ENCODE results near the gene EYA4. TPM values are rescaled to one million over a fixed set of nuclear protein-coding genes. Genes with fewer than 3 reads are reported as not detected.

Gene EYA4
- total and polyA plus RNA-seq, 10 donors: 0.03 to 2.6 (median 1.3) TPM

DNA sequence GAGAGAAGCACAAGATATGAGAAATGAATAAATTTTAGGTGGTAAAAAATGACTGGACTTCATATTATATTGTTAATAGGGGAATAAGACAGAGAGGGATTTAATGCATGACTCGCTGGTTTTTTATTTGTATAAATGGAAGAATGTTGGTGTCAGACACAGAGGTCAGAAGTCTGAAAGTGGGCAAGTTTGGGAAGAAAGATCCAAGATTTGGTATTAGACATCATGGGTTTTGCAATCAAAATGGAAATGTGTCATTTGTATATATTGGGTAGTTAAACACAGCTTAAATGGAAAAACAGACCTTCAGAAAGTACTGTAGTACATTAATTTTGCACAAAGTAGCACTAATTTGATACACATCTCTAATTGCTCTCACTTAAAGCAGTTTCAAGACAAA lies 96.2 kb downstream of the EYA4 start:
- intact Hi-C loops (cut with DNase I; ENCODE audit: low total_unique reads): no loop called here
- Histone ChIP-seq H3K9me3 (no peaks in the 10 kb centered on the region), H3K4me3 (no peak overlapping the region), H3K36me3 (no peaks in the 10 kb centered on the region), H3K4me1 (no peaks in the 10 kb centered on the region), H3K27me3 (replicated peaks in 1 of 7) (no peaks in the 10 kb centered on the region), H3K27ac (no peak overlapping the region)
- 84 to 90% (median 86%) methylated on average over 1 of the region's 1 CpG for WGBS, 5 donors
- no peak for DNase-seq
- TF ChIP-seq, protein P1, sequence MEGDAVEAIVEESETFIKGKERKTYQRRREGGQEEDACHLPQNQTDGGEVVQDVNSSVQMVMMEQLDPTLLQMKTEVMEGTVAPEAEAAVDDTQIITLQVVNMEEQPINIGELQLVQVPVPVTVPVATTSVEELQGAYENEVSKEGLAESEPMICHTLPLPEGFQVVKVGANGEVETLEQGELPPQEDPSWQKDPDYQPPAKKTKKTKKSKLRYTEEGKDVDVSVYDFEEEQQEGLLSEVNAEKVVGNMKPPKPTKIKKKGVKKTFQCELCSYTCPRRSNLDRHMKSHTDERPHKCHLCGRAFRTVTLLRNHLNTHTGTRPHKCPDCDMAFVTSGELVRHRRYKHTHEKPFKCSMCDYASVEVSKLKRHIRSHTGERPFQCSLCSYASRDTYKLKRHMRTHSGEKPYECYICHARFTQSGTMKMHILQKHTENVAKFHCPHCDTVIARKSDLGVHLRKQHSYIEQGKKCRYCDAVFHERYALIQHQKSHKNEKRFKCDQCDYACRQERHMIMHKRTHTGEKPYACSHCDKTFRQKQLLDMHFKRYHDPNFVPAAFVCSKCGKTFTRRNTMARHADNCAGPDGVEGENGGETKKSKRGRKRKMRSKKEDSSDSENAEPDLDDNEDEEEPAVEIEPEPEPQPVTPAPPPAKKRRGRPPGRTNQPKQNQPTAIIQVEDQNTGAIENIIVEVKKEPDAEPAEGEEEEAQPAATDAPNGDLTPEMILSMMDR (IDR thresholded peaks at IDR 0.05 in 8 of 11, conservative IDR thresholded peaks at IDR 0.05 in 3 of 11): no peak
- TF ChIP-seq POLR2AphosphoS5 (IDR thresholded peaks at IDR 0.05): no peak
- TF ChIP-seq POLR2A (IDR thresholded peaks at IDR 0.05): no peak

DNA sequence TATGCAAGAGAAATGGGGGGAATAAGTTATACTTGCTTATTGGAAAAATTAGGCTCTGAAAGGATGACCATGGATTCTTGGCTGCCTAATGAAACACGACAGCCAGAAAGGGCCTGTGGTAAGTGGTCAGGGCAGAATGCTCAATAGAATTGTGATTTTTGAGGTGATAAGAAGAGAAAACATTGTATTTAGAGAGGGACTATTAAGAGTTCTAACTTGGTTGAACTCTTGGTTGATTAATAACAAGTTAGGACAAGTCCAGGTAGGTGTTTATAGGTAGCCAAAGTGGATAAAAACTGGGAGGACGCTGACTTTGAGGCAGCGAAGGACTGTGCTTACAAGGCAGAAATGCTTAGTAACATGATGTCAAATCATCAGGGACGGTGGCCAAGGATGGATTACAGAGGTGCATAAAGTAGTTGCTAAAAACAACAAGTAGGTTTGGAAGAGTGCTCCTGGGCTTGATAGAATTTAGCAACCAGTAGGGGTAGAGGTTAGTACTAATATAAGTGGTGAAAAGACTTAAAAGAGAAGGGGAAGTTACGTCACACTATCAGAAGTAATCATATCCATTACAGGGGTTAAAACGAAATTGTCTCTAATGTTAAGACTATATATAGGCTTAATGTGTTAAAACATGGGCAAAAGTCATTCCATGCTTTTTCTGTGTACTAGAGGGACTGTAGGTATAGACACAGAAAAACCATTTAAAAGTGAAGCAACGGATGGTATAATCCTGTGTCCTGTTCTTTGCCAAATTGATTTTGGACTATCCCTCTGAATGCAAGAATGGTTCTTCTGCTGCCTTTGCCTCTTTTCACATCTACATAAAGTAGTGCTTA lies 98.6 kb downstream of the EYA4 start:
- TF ChIP-seq POLR2A (IDR thresholded peaks at IDR 0.05) (no peak), POLR2AphosphoS5 (IDR thresholded peaks at IDR 0.05) (no peak)
- TF ChIP-seq, protein P1 (IDR thresholded peaks at IDR 0.05 in 8 of 11, conservative IDR thresholded peaks at IDR 0.05 in 3 of 11): no peak
- no peaks in the 10 kb centered on the region for H3K27me3 ChIP-seq (replicated peaks in 1 of 7)
- no peaks in the 10 kb centered on the region for H3K9me3 ChIP-seq
- 75 to 86% (median 78%) methylated on average over 7 of the region's 7 CpGs for WGBS, 5 donors
- H3K4me1 ChIP-seq: no peaks in the 10 kb centered on the region
- DNase-seq: no peak
- intact Hi-C loops (cut with DNase I; ENCODE audit: low total_unique reads): no loop called here
- H3K36me3 ChIP-seq: no peaks in the 10 kb centered on the region
- no peak overlapping the region for H3K4me3 ChIP-seq
- no peak overlapping the region for H3K27ac ChIP-seq

DNA sequence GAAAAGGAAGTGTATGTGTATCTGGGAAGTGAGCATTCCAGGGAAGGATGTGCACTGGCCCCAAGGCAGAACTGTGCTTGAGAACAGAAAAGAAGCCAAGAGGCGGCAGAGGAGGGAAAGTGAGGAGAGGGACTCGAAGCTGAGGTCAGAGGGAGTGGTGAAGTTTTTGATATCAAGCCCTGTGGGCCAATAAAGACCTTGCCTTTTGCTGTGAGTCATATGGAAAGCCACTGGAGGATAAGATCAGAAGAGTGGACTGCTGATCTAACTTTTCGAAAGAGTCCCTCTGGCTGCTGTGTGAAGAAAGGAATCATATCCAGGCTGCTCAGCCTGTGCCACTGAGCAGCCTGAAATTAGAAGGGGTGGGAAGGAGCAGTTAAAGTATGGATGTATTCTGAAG lies 99.4 kb downstream of the EYA4 start:
- Histone ChIP-seq H3K9me3 (no peaks in the 10 kb centered on the region), H3K27ac (no peak overlapping the region), H3K27me3 (replicated peaks in 1 of 7) (no peaks in the 10 kb centered on the region), H3K4me3 (no peak overlapping the region), H3K4me1 (no peaks in the 10 kb centered on the region), H3K36me3 (no peaks in the 10 kb centered on the region)
- intact Hi-C loops (cut with DNase I; ENCODE audit: low total_unique reads): no loop called here
- 71 to 80% (median 71%) methylated on average over 3 of the region's 3 CpGs for whole genome bisulfite sequencing, 5 donors
- TF ChIP-seq POLR2AphosphoS5 (IDR thresholded peaks at IDR 0.05): no peak
- TF ChIP-seq POLR2A (IDR thresholded peaks at IDR 0.05): no peak
- TF ChIP-seq, protein P1 (IDR thresholded peaks at IDR 0.05 in 8 of 11, conservative IDR thresholded peaks at IDR 0.05 in 3 of 11): no peak
- DNase-seq: no peak

DNA sequence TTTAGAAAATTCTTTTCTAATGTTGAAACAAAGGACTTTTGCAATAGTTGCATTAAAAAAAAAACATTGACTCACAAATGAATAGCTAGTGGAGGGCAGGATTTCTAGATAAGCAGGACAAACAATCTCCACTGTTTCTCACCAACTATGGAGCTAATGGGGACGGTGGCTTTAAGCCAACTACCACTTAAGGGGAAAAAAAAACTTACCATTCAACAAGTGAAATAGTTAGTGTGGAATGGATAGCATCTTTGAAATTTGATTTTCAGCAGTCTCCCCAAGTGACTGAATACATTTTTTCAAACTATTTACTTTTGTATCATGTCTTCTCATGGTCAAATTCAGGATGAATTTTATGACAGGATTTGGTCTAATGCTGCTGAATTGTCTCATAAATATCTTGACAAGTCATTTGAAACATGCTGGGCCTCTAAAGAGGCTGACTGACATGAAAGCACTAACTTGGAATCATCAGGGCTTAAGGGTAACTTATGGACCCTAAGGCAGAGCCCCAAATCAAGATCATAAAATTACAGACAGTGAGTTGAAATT lies 100.5 kb downstream of the EYA4 start:
- Histone ChIP-seq H3K27ac (no peak overlapping the region), H3K27me3 (replicated peaks in 1 of 7) (no peaks in the 10 kb centered on the region), H3K9me3 (no peaks in the 10 kb centered on the region), H3K4me3 (no peak overlapping the region), H3K36me3 (no peaks in the 10 kb centered on the region), H3K4me1 (no peaks in the 10 kb centered on the region)
- WGBS, 5 donors: 32 to 54% (median 48%) methylated on average over 1 of the region's 1 CpG
- TF ChIP-seq, protein P1 (IDR thresholded peaks at IDR 0.05 in 8 of 11, conservative IDR thresholded peaks at IDR 0.05 in 3 of 11): no peak
- no peak for TF ChIP-seq POLR2A (IDR thresholded peaks at IDR 0.05)
- TF ChIP-seq POLR2AphosphoS5 (IDR thresholded peaks at IDR 0.05): no peak
- DNase-seq: no peak
- intact Hi-C loops (cut with DNase I; ENCODE audit: low total_unique reads): no loop called here
